HG03457 (cell line): ENCODE results near the gene PITPNM3.
"Not testable (repeated sequence)": the region's sequence is repeated elsewhere in the genome, so short reads cannot be mapped to it uniquely, and the experiment has no call there.

Experiments
- ATAC-seq: cut with Tn5 transposase; IDR thresholded peaks from one replicate; pipeline ENCODE4 v1.9.1; 2021; ENCODE audit warnings: moderate number of reproducible peaks; ENCODE audit not compliant: unreplicated experiment

PITPNM3 gene

GRCh38 chr17:6482796-6483195 lies 73.6 kb downstream of the PITPNM3 start:
- ATAC-seq = not testable (repeated sequence)

DNA sequence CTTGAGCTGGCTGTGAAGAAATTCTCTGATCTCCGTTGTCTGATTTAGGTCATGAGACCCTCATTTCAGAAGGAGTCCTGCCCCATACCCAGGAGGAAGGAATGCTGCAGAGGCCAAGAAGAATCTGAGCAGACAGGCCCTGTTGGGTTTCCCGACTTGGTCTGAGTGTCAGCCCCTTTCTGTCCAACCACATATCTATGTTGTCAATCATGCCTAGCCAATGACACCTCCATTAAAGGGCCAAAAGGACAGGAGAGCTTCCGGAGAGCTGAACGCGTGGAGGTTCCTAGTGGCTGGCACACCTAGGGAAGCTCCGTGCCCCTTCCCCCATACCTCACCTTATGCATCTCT lies 74.3 kb downstream of the PITPNM3 start:
- no peak for ATAC-seq

GRCh38 chr17:6480303-6480675 lies 76.1 kb downstream of the PITPNM3 start:
- no peak for ATAC-seq

GRCh38 chr17:6479622-6480302 lies 76.6 kb downstream of the PITPNM3 start:
- ATAC-seq = no peak

DNA sequence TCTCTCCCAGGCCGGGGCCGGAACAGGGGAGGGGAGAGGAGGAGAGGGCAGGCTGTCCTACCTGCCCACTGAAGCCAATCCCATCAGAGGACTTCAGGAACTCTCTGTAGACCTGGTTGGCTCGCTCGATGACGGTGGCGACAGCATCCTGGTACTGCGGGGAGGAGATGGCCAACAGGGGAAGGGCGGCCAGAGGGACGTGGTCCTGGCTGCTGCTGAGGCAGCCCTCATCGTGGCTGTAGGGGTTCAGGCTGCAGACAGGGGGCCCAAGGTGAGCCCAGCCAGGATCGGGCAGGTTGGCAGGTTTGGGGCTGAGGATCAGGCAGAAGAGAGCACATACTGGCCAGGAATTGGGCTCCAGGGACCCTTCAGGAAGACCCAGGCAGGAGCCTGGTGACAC lies 77.9 kb downstream of the PITPNM3 start:
- ATAC-seq = no peak

DNA sequence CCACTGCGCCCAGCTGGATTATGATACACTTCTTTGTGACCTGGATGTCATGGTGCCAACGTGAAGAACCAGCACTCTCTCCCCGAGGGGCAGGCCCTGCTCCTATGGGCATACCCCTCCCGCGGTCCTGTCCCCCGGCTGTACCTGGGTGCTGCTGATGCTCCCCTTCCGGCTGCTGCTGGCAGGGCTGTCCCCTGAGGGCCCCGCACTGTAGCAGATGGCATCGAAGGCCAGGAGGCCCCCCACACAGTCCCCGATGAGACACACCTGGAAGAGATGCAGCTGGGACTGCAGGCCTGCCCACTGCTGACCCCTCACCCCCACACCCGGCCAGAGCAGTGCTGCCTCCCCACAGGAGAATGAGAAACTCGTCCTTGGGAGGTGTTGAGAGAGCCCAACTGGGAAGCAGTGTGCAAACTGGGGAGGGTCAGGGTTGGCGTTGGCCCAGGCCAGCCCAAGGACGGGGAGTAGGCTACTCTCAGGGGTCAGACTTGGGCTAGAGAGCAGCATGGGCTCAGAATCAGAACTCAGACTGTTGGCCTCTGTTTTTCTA lies 78.4 kb downstream of the PITPNM3 start:
- no peak for ATAC-seq

DNA sequence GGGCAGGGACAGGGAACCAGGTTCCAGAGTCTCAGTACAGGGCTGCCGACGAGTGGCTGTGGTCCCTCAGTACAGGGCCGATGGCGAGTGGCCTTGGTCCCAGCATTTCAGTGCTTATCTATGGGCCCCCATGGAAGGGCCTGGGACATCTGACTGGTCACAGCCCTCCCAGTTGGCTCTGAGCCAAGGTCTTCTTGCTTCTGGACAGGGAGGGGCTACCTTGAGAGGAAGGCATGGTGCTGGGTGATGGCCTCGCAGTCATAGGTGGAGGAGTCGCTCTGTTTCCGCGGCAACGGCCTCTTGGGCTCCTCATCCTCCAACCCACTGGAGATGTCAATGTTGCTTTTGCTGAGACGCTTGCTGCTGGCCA lies 79.6 kb downstream of the PITPNM3 start:
- ATAC-seq = no peak

DNA sequence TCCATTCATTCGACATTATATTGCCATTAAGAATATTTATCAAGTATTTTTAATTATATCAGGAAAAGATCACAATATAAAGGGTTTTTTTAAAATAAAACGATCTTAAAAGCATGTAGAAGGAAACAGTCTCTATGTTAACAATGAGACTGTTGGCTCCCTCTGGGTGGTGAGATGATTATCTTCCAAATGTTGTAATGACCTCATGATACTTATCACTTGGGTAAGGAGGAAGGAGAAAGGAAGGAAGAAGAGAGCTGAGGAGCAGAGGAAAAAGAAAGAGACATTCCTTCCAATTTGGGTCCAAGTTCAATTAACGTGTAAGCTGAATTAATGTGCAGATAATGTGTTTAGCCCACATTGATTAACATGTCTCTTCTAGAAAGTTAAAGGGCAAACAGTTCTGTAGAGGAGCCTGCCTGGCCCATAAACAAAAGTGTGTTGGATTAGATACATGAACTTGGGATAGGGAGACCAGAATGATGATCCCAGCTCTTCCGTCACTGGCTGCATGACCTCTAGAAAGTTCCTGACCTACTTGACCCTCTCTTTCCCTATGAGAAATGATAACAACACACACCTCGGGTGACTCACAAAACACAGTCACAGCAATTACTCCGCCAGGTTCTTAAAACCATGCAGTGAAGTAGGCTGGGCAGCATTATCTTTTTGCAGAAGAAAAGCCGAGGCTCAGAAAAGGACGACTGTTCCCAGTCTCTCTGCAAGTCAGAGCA lies 80.1 kb downstream of the PITPNM3 start:
- no peak for ATAC-seq

- ATAC-seq = no peak
Observed at GRCh38 chr17:6475411-6475810, 80.9 kb downstream of the PITPNM3 start.

DNA sequence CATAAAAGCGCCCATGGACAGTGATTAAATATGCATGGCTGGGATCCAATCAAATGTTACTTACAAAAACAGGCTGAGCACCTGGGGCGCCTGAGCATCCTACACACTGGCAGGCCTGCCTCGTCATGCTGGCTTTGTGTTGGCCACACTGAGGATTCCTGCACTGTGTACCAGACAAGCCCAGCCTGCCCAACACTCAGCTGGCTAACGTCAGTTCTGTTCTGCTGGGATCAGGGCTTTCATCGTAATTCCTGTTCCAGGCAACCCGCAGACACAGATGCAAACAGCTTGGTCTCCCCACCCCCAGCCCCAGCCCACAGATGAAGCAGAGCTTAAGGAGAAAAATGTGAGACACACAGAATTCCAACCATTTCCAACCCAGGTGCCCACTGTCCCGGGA lies 81.4 kb downstream of the PITPNM3 start:
- no peak for ATAC-seq

DNA sequence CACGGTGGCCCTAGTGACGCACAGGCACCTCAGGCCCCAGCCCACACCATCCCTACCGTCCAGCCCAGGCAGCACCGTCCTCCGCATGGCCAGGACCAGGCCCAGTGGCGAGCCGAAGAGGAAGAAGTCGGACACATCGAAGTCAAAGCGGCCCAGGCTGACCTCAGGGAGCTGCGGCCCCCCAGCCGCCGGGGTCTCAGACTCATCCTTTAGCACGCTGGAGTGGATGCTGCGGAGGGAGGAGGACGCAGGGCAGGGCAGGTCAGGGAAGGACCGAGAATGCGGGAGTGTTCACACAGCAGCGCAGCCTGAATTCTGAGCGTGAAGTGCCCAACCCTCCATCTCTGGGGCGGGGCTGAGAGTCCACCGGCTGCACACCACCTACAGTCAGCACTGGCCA lies 82.0 kb downstream of the PITPNM3 start:
- ATAC-seq = no peak

DNA sequence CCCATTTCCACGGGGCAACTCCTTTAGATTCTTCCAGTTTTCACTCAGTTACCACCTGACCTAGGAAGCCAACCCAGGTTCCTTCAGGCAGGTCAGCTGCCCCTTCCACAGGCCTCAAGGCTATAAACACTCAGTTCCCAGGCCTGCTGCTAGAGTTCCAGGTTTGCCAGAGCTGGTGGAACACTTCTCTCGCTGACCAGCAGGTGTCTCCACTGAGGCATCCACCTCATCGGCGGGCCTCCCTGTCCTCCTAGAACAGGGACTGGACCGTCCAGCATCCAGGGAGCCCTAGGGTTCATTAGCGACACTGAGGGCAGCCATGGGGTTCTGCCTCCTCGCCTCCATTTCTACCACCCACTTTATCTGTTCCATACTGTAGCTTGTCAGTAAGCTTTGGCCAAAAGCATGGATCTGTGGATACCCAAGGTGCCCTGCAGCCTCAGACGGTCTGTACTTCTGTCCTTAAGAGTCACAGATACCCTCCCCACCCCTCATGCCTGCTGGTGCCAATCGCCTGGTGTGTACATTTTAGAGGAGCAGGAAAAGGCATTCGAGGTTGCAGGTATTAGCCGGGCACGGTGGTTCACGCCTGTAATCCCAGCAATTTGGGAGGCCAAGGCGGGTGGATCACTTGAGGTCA lies 83.1 kb downstream of the PITPNM3 start:
- ATAC-seq = no peak

DNA sequence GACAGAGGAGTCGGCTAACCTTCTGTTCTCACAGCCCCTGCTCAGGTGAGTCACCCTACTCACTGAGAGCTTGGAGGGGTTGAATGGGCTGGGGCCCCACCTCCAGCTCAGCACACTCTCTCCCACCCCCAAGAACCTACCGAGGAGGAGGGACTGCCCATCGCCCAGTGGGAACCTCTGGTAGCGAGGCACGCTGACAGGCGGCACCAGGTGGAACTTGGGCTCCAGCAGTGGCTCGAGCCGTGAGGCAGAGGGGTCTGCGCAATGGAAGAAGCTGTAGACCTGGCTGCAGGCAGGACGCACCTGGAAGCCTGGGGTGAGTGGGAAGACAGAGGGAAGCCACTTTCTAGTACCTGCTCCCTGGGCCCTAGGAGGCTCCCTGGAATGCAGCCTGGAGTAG lies 83.8 kb downstream of the PITPNM3 start:
- ATAC-seq = no peak

DNA sequence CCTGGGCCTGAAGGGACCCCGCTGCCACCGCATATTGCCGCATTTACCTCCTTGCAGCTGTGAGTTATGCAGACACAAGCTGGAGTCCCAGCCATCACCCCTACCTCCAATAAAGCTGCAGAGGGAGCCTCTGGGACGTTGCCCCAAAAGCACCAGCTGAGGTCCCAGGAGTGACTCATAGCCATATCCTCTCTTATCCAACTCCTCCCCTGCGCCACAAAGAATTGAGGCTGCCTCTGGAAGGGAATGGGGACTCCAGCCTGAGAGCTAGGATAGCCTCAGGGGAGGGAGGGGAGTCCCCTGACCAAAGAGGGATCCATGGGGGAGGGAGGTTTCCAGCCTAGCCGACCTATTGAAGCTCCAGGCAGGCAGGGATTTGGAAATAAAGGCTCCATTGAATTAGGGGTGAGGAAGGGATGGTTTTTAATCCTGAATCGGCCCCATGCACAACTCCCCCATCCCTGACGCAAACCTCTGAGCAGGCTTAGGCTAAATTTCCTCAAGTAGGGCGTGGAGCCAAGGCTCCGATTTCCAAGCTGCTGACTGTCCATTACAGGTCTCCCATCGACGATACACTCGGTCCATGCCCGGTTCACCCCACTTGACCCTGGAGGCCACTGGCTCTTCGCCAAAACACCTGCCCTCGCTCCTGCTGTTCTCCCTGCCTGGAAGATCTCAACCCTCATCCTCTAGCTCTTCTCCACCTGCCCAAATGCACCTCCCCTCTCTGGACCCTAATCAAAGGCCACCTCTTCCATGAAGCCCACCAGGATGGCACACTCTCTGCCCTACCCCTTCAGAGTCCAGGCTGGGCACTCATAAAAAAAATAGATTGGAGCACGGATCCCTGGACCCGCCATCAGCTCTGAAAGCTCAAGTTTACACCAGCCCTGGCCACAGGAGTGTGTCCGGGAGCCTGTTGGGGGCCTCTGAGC lies 84.6 kb downstream of the PITPNM3 start:
- ATAC-seq = no peak

GRCh38 chr17:6470751-6471521 lies 85.4 kb downstream of the PITPNM3 start:
- no peak for ATAC-seq

DNA sequence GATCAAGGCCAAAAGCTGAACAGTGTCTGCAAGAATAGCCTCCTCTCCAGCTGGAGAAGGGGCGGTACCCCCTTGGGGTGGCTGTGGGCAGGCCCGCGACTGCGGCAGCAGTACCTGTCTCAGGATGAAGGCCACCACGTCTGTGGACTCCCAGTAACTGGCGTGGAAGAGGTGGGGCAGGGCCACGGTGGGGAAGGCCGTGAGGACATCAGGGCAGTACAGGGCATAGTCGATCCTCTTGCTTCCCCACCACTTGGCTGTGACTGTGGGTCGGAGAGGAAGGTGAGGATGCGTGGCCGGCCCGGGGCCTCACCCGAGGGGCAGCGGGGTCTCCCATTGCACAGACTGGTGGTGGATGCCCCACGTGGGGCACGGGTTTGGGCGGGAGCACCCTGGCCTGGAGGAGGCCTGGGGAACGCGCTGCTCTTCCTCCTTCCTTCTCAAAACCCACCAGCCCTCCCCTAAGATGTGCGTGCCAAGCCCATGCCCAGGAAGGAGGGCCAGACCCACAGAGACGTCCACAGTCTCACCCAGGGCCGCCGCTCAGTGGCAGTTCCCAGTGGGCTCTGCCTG lies 86.1 kb downstream of the PITPNM3 start:
- ATAC-seq = no peak

GRCh38 chr17:6468051-6468790 lies 88.1 kb downstream of the PITPNM3 start:
- no peak for ATAC-seq

DNA sequence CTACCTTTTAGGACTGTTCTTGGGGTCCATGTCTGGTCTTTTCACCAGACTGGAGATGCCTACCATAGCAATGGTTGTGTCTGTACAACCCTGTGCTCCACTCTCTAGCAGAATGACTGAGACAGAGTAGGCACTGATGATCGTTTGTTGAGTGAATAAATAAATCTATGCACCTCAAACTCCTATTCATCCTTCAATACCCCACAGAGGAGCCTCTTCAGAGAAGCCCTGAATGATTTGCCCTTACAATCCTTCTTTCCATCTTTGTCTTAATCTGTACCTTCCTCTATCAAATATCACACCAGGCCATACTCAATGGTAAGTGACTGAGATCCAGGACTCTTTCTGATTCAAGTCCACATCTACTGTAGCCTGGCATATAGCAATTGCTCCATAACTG lies 88.8 kb downstream of the PITPNM3 start:
- ATAC-seq = no peak
